ENCODE measurements around the gene SLC16A8. TPM values are rescaled to one million over a fixed set of nuclear protein-coding genes. Genes with fewer than 3 reads are reported as not detected.

The SLC16A8 gene
- total RNA-seq (2013; cell fraction: nucleolus; rRNA removed), result not detected in 2 replicates
- not detected in 2 replicates for total RNA-seq (2014; rRNA removed)
- total RNA-seq (2014; rRNA removed; fragmentation: Illumina TruSeq; extraction: Trizol), result not detected in 2 replicates
- total RNA-seq (2021), result not detected in 2 replicates
- not detected for polyA plus RNA-seq (2011; ENCODE audit: low read depth)
- polyA plus RNA-seq (2011; rRNA removed), result not detected in 2 replicates
- polyA plus RNA-seq (2011; cell fraction: cytosol; rRNA removed), result not detected in 2 replicates
- polyA plus RNA-seq (2011; cell fraction: nucleus; rRNA removed), result not detected in 2 replicates
- polyA plus RNA-seq (2012), result not detected in 2 replicates
- polyA plus RNA-seq (2014; fragmentation: Illumina TruSeq; extraction: Trizol), result not detected in 2 replicates
- polyA plus RNA-seq (2014; fragmentation: Nextera tagmentation; extraction: Ambion mirVana), result not detected
- not detected in 2 replicates for polyA plus RNA-seq (2014; rRNA removed)
- not detected for polyA plus RNA-seq (2016; fragmentation: Nextera tagmentation; extraction: Ambion mirVana)
- polyA minus RNA-seq (2011; rRNA and poly(A)+ RNA removed), result not detected in 2 replicates
- polyA minus RNA-seq (2011; cell fraction: cytosol; rRNA and poly(A)+ RNA removed), result not detected in 2 replicates
- polyA minus RNA-seq (2011; cell fraction: nucleus; rRNA and poly(A)+ RNA removed), result not detected in 2 replicates
- Bru-seq, nascent RNA, result not detected
- not detected for BruChase-seq, experiment 1, labeled RNA remaining after a 6-hour chase
- BruChase-seq, experiment 2, labeled RNA remaining after a 2-hour chase, result not detected
- long read RNA-seq, experiment 1, result 0 reads
- long read RNA-seq, experiment 2, result 0 reads

DNA sequence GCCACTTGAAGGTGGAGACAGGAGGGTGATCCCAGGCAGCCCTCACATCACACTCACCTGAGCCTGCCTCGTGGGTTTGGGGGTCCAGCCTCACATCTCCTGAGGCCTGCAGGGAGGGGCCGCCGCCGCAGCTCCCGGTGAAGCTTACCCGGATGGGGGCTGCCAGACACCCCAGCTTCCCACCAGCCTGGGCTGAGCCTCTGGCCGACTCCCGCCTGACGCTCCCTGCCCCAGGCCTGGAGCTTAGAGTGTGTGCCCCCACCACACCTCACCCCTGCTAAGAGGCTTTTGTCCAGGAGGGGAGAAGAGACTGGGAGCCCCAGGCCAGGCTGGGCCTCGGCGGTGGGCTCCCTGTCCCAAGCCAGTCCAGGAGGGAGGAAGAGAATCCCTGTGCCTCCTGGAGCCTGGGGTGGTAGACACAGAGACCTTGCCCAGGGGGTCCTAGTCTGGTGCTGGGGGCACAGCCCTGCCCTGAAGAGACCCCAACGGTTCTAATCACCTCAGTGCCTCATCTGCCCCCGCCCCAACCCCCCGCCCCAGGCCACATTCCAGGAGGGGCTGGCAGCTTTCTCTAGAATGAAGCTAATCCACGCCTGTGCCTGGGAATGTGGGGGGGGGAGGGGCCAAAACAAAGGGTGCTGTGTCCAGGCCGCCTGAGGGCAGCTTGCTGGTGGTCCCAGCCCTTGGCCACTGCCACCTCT lies at the start of gene SLC16A8:
Gene SLC16A8, minus strand, starts transcription at position 254 of the 701 bp plus-strand sequence. CDS start 1,311 bp downstream, outside the sequence.
- CTCF ChIA-PET, result no interaction called here
- Histone ChIP-seq H3K4me3 (no peak within 1 kb of the TSS), H3K4me1 (ENCODE audit: control insufficient read depth, insufficient read depth, low read length) (no peaks in the 10 kb centered on the region), H3K36me3 (ENCODE audit: control insufficient read depth in 2 of 2, insufficient read depth in 2 of 2, low read length in 1 of 2) (no peaks in the 10 kb centered on the region), H3K27ac (ENCODE audit: control insufficient read depth, insufficient read depth) (no peak within 1 kb of the TSS), H3K4me2 (ENCODE audit: control insufficient read depth, insufficient read depth) (no peak within 1 kb of the TSS), H2AFZ (ENCODE audit: control insufficient read depth, low read depth, low read length) (no peak within 1 kb of the TSS), H3K79me2 (ENCODE audit: control insufficient read depth, insufficient read depth, low read length) (no peaks in the 10 kb centered on the region), H3K9me3 (replicated peaks; ENCODE audit: control insufficient read depth, insufficient read depth, low read length) (no peaks in the 10 kb centered on the region), H3K9ac (ENCODE audit: control insufficient read depth, insufficient read depth, low read length) (no peak within 1 kb of the TSS), H4K20me1 (ENCODE audit: control insufficient read depth, insufficient read depth) (no peaks in the 10 kb centered on the region), H3K27me3 (replicated peaks in 1 of 2; ENCODE audit: control insufficient read depth in 2 of 2, insufficient read depth in 2 of 2, low read length in 1 of 2) (peaks cover 8 to 9% of the 10 kb centered on the region in 2 experiments; a peak in 3 of 4 replicates)
- FAIRE-seq (no peak), DNase-seq (ENCODE audit: low read depth, low spot score) (no peak), ATAC-seq (no peak)
- no TSS peak for BruUV-seq (replicated peaks)
- RAD21 ChIA-PET (ENCODE audit: unreplicated experiment), result no interaction called here
- intact Hi-C loops (cut with micrococcal nuclease; ENCODE audit: unreplicated experiment), result no loop called here
- WGBS (ENCODE audit: insufficient coverage, insufficient replicate concordance, low lambda C conversion rate, missing lambda C conversion rate), result 41% methylated on average over 13 of the region's 16 CpGs
- SMC1A ChIA-PET (ENCODE audit: uncharacterized antibody, unreplicated experiment), result no interaction called here
- POLR2A ChIA-PET, result no interaction called here
- in situ Hi-C loops (cut with MboI), result no loop called here
- TF ChIP-seq JUNB (IDR thresholded peaks at IDR 0.05) (no peak), ESRRA (IDR thresholded peaks at IDR 0.05; ENCODE audit: low read length) (no peak), RCOR1 (conservative IDR thresholded peaks at IDR 0.05; ENCODE audit: low read depth, low read length) (no peak), NFYA (IDR thresholded peaks at IDR 0.05; ENCODE audit: borderline replicate concordance, low read depth, low read length) (no peak)

Measured in GM12878 (cell line).